Fibroblast of lung (primary cell): ENCODE measurements around the gene HERPUD1. TPM values are rescaled to one million over a fixed set of nuclear protein-coding genes. Genes with fewer than 3 reads are reported as not detected.

Source experiments
- DNase-seq, 2 donors: peaks; one replicate each; pipeline versions ENCODE4 v3.0.0 to v3.0.0-alpha.2; 2010; ENCODE audit warnings: low read depth in 2 of 2
- H2AFZ ChIP-seq: 2 replicates; pipeline ENCODE4 v1.5.1; 2012; ENCODE audit warnings: low read length, control low read depth, inconsistent platforms
- H3K27ac ChIP-seq: 2 replicates; pipeline ENCODE4 v1.5.1; 2011; ENCODE audit warnings: low read length, control low read depth; ENCODE audit not compliant: insufficient read depth
- H3K27me3 ChIP-seq: 2 replicates; pipeline ENCODE4 v1.5.1; 2011; ENCODE audit warnings: mild to moderate bottlenecking, low read length; ENCODE audit not compliant: control insufficient read depth, insufficient read depth
- H3K36me3 ChIP-seq: 2 replicates; pipeline ENCODE4 v1.5.1; 2011; ENCODE audit warnings: low read length; ENCODE audit not compliant: control insufficient read depth, insufficient read depth
- H3K4me1 ChIP-seq: 2 replicates; pipeline ENCODE4 v1.5.1; 2011; ENCODE audit warnings: low read length; ENCODE audit not compliant: control insufficient read depth, insufficient read depth; ENCODE audit errors: extremely low read depth
- H3K4me2 ChIP-seq: 2 replicates; pipeline ENCODE4 v1.5.1; 2011; ENCODE audit warnings: low read length, control low read depth; ENCODE audit not compliant: insufficient read depth; ENCODE audit errors: extremely low read depth
- H3K4me3 ChIP-seq, 4 experiments: fragments of 200-600 bp in 1 of 4; sonication (generic) in 1 of 4; replicated peaks in 1 of 4; 2 replicates each; pipeline ENCODE4 v1.5.1; 2011 to 2016; ENCODE audit warnings: low read length in 4 of 4, low read depth in 3 of 4, mild to moderate bottlenecking in 3 of 4, control low read depth in 2 of 4, inconsistent platforms in 1 of 4, mixed read lengths in 1 of 4; ENCODE audit not compliant: insufficient read depth in 1 of 4; ENCODE audit errors: control extremely low read depth in 1 of 4
- H3K79me2 ChIP-seq: 2 replicates; pipeline ENCODE4 v1.5.1; 2012; ENCODE audit warnings: mild to moderate bottlenecking, low read length, inconsistent platforms; ENCODE audit not compliant: control insufficient read depth, insufficient read depth
- H3K9ac ChIP-seq: 2 replicates; pipeline ENCODE4 v1.5.1; 2011; ENCODE audit warnings: mild to moderate bottlenecking, low read length, control low read depth; ENCODE audit not compliant: insufficient read depth
- H3K9me3 ChIP-seq: 2 replicates; pipeline ENCODE4 v1.5.1; 2012; ENCODE audit warnings: low read depth, low read length; ENCODE audit not compliant: control insufficient read depth, insufficient read depth
- H4K20me1 ChIP-seq: 2 replicates; pipeline ENCODE4 v1.5.1; 2011; ENCODE audit warnings: low read length; ENCODE audit not compliant: control insufficient read depth, insufficient read depth; ENCODE audit errors: extremely low read depth
- EZH2 ChIP-seq: IDR thresholded peaks from 2 replicates; pipeline ENCODE4 v1.5.1; 2012; ENCODE audit warnings: low read length, control low read depth, mild to moderate bottlenecking; ENCODE audit errors: missing control alignments
- polyA plus RNA-seq, 2 donors: library from polyadenylated mRNA; depleted of rRNA in 1 of 2; stranded (reverse) in 1 of 2; unstranded in 1 of 2; fragments of >200 nt; gene quantifications; 2 replicates each; pipeline ENCODE4 v1.2.1, GENCODE V29; 2011 to 2012; ENCODE audit warnings: missing spikeins in 1 of 2
- total RNA-seq: library from RNA; depleted of rRNA; stranded (reverse); fragments of >200 nt; gene quantifications from 2 replicates; pipeline ENCODE4 v1.2.1, GENCODE V29; 2014
- TF ChIP-seq, protein P1 (sequence below), 2 donors: IDR thresholded peaks in 1 of 2; conservative IDR thresholded peaks in 1 of 2; 1 replicate in 1 of 2; 2 replicates in 1 of 2; pipeline ENCODE4 v1.5.1; 2011 to 2012; ENCODE audit warnings: low read length in 2 of 2, control low read depth in 1 of 2, inconsistent platforms in 1 of 2, low read depth in 1 of 2, mild to moderate bottlenecking in 1 of 2

Gene HERPUD1
- total and polyA plus RNA-seq, 2 donors (not counting 1 experiment from before 2014, with no cell fraction given): 117 to 199 TPM

DNA sequence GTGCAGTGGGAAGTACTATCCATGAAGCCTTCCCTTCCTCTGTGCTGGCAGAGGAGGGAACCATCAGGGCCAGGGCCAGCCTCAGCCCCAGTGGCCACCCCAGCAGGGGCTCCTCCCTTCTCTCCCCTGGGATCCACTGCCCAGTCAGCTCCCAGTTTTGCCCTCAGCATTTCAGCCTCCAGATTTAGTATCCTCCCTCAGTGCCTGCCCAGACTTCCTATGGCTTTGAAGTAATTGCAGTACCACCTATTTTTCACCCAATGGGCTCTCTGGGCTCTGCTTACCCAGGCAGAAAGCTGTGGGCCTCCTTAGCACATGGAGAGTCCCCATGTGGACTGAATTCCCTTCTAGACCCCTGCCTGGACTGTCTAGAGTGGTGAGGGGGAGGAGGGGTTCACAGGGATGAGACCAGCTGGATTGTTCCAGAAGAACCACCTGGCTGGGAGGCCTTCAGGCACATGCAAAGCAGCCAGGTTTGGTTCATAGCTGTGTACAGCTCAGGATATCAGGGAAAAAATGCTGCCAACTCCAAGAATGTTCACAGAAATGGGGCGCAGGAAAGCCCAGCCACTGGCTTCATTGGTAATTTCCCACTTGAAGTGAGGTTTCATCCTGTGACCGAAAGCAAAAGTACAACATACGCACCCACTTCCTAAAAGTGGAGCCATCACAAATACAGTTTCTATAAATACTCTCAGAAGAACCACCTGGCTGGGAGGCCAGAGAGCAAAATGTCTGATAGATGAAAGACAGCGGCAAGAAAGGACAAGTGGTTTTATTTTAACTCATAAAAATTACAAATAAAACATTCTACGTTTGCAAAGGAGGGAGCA is 15.2 kb upstream of the HERPUD1 start:
- Histone ChIP-seq H3K36me3 (no peaks in the 10 kb centered on the region), H3K27ac (no peak overlapping the region), H3K4me2 (no peak overlapping the region), H3K9ac (no peak overlapping the region), H3K79me2 (no peaks in the 10 kb centered on the region), H3K4me3 (no peak overlapping the region), H3K27me3 (peaks cover 5% of the 10 kb centered on the region), H4K20me1 (no peaks in the 10 kb centered on the region), H2AFZ (no peak overlapping the region), H3K4me1 (peaks cover 2% of the 10 kb centered on the region), H3K9me3 (no peaks in the 10 kb centered on the region)
- TF ChIP-seq EZH2: no peak
- TF ChIP-seq, protein P1, sequence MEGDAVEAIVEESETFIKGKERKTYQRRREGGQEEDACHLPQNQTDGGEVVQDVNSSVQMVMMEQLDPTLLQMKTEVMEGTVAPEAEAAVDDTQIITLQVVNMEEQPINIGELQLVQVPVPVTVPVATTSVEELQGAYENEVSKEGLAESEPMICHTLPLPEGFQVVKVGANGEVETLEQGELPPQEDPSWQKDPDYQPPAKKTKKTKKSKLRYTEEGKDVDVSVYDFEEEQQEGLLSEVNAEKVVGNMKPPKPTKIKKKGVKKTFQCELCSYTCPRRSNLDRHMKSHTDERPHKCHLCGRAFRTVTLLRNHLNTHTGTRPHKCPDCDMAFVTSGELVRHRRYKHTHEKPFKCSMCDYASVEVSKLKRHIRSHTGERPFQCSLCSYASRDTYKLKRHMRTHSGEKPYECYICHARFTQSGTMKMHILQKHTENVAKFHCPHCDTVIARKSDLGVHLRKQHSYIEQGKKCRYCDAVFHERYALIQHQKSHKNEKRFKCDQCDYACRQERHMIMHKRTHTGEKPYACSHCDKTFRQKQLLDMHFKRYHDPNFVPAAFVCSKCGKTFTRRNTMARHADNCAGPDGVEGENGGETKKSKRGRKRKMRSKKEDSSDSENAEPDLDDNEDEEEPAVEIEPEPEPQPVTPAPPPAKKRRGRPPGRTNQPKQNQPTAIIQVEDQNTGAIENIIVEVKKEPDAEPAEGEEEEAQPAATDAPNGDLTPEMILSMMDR (conservative IDR thresholded peaks at IDR 0.05 in 1 of 2, IDR thresholded peaks at IDR 0.05 in 1 of 2; ENCODE audit: low read depth in 1 of 2, low read length in 2 of 2): no peak
- DNase-seq: no peak

DNA sequence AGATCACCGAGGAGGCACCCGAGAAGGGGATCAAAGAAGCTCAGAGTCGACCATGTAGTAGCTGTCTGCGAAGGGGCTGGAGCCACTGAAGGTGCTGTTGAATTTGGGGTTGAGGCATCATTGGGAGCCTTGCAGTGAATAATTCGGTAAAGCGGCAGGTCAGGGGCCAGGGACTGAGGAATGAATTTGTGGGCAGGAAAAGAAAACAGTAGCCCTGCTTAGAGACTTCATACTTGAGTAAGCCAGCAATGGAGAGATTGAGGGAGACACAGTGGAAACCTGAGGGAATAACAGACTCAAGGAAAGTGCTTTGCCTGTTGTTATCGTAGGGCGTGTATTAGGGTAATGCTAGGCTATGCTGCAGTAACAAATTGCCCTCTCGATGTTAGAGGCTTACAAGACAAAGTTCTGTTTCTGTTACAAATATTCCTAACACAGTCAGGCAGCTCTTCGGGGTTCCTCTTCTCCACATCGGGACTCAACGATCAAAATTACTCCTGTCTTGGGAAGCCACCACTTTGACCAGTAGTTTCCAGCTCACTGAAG is 13.4 kb upstream of the HERPUD1 start:
- H3K9me3 ChIP-seq: no peaks in the 10 kb centered on the region
- H4K20me1 ChIP-seq: no peaks in the 10 kb centered on the region
- no peak overlapping the region for H3K27ac ChIP-seq
- H3K27me3 ChIP-seq: peaks cover 5% of the 10 kb centered on the region
- no peak overlapping the region for H3K4me3 ChIP-seq
- TF ChIP-seq EZH2: no peak
- TF ChIP-seq, protein P1 (conservative IDR thresholded peaks at IDR 0.05 in 1 of 2, IDR thresholded peaks at IDR 0.05 in 1 of 2; ENCODE audit: low read depth in 1 of 2, low read length in 2 of 2): no peak
- DNase-seq: peak in 1 of 2 donors; percentile 38
- H3K9ac ChIP-seq: no peak overlapping the region
- H3K4me1 ChIP-seq: no peaks in the 10 kb centered on the region
- H3K36me3 ChIP-seq: no peaks in the 10 kb centered on the region
- no peak overlapping the region for H3K4me2 ChIP-seq
- no peaks in the 10 kb centered on the region for H3K79me2 ChIP-seq
- H2AFZ ChIP-seq: no peak overlapping the region

DNA sequence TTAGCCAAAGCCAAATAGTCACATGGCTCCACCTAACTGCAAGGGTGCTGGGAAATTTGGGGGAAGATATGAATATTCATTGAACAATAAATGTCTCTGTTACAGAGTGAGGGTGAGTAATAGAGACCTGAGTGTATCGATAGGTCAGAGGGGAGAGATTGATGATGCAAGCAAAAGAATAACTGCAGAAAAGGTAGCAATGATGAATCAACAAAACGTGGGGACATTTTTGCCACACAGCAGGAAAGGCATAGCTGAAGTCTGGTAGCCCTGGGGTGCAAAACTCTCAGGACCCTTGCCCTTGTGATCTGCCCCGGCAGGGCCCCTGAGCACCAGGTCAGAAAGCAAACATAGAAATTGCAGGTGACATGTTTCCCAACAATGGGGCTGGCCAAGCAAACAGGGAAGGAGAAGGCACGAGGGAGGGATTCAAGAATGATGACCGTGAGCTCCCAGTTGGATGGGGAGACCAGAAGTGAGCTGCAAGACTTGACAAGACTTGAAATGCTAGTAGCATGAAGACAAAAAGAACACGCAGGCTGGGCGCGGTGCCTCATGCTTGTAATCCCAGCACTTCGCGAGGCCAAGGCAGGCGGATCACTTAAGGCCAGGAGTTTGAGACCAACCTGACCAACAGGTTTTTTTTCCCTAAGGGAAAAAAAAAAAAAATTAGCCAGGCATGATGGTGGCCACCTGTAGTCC is 12.7 kb upstream of the HERPUD1 start:
- Histone ChIP-seq H3K27me3 (peaks cover 5% of the 10 kb centered on the region), H3K9me3 (no peaks in the 10 kb centered on the region), H3K4me2 (no peak overlapping the region), H3K9ac (no peak overlapping the region), H3K4me3 (no peak overlapping the region), H3K4me1 (no peaks in the 10 kb centered on the region), H3K79me2 (no peaks in the 10 kb centered on the region), H4K20me1 (no peaks in the 10 kb centered on the region), H2AFZ (no peak overlapping the region), H3K27ac (no peak overlapping the region), H3K36me3 (no peaks in the 10 kb centered on the region)
- no peak for DNase-seq
- TF ChIP-seq, protein P1 (conservative IDR thresholded peaks at IDR 0.05 in 1 of 2, IDR thresholded peaks at IDR 0.05 in 1 of 2; ENCODE audit: low read depth in 1 of 2, low read length in 2 of 2): no peak
- TF ChIP-seq EZH2: no peak
